Measurements from ENCODE around the gene YBX1. TPM values are rescaled to one million over a fixed set of nuclear protein-coding genes. Genes with fewer than 3 reads are reported as not detected.
"Not testable (repeated sequence)": the region's sequence is repeated elsewhere in the genome, so short reads cannot be mapped to it uniquely, and the experiment has no call there.

The YBX1 gene
- 499 TPM for total RNA-seq (ENCODE audit: insufficient read depth, low replicate concordance)

- DNase-seq (ENCODE audit: low spot score): peak; percentile 99
Observed at GRCh38 chr1:42681741-42682483, at the start of gene YBX1. Gene YBX1, plus strand, starts transcription at chr1:42682418. Its CDS starts 148 bp downstream, at chr1:42682566.

- DNase-seq (ENCODE audit: low spot score): no peak
Observed at GRCh38 chr1:42639116-42639515, 43.1 kb upstream of the YBX1 start.

- DNase-seq (ENCODE audit: low spot score): no peak
Observed at GRCh38 chr1:42646056-42646455, 36.2 kb upstream of the YBX1 start.

- no peak for DNase-seq (ENCODE audit: low spot score)
Observed at GRCh38 chr1:42657201-42657600, 25.0 kb upstream of the YBX1 start.

GRCh38 chr1:42657981-42658876 lies 24.0 kb upstream of the YBX1 start, which contains the start of gene PPIH:
Gene PPIH, plus strand, starts transcription at chr1:42658423. Its CDS starts 24 bp downstream, at chr1:42658447.
- peak; percentile 97 for DNase-seq (ENCODE audit: low spot score)

- no peak for DNase-seq (ENCODE audit: low spot score)
Observed at GRCh38 chr1:42658877-42659337, 23.3 kb upstream of the YBX1 start.

- DNase-seq (ENCODE audit: low spot score): no peak
Observed at GRCh38 chr1:42660907-42661500, 21.2 kb upstream of the YBX1 start.

GRCh38 chr1:42669936-42670335 lies 12.3 kb upstream of the YBX1 start:
- DNase-seq (ENCODE audit: low spot score): no peak

GRCh38 chr1:42670425-42670824 lies 11.8 kb upstream of the YBX1 start:
- no peak for DNase-seq (ENCODE audit: low spot score)

- DNase-seq (ENCODE audit: low spot score): peak; percentile 20
Observed at GRCh38 chr1:42674214-42674613, 8.0 kb upstream of the YBX1 start.

GRCh38 chr1:42674682-42675081 lies 7.5 kb upstream of the YBX1 start:
- DNase-seq (ENCODE audit: low spot score): no peak

GRCh38 chr1:42675467-42675866 lies 6.8 kb upstream of the YBX1 start:
- DNase-seq (ENCODE audit: low spot score): no peak

GRCh38 chr1:42676534-42677087 lies 5.6 kb upstream of the YBX1 start:
- no peak for DNase-seq (ENCODE audit: low spot score)

GRCh38 chr1:42679364-42679983 lies 2.7 kb upstream of the YBX1 start:
- DNase-seq (ENCODE audit: low spot score): peak; percentile 55

GRCh38 chr1:42680055-42680454 lies 2.2 kb upstream of the YBX1 start:
- no peak for DNase-seq (ENCODE audit: low spot score)

- peak; percentile 43 for DNase-seq (ENCODE audit: low spot score)
Observed at GRCh38 chr1:42680921-42681683, 1.1 kb upstream of the YBX1 start.

GRCh38 chr1:42682484-42682738 lies 193 bp downstream of the YBX1 start:
- DNase-seq (ENCODE audit: low spot score): not testable (repeated sequence)

- peak; percentile 76 for DNase-seq (ENCODE audit: low spot score)
Observed at GRCh38 chr1:42682739-42683531, 717 bp downstream of the YBX1 start.

- no peak for DNase-seq (ENCODE audit: low spot score)
Observed at GRCh38 chr1:42684139-42684538, 1.9 kb downstream of the YBX1 start.

GRCh38 chr1:42686418-42686817 lies 4.2 kb downstream of the YBX1 start:
- DNase-seq (ENCODE audit: low spot score): no peak
